HepG2 (cell line): ENCODE results near the gene TLK1. TPM values are rescaled to one million over a fixed set of nuclear protein-coding genes. Genes with fewer than 3 reads are reported as not detected.

Experiments used
- ARID3A ChIP-seq: IDR thresholded peaks from 2 replicates; pipeline ENCODE4 v1.6.1; 2012; ENCODE audit warnings: low read depth, low read length, improper control_type of control experiment
- BORCS8-MEF2B ChIP-seq: sonication (generic); formaldehyde crosslinking; IDR thresholded peaks from 2 replicates; pipeline ENCODE4 v1.8.0; 2022; ENCODE audit warnings: mild to moderate bottlenecking, missing genetic modification reagents
- GABPA ChIP-seq, 2 experiments: IDR thresholded peaks; 2 replicates each; pipeline ENCODE4 v1.6.1; 2011 to 2016; ENCODE audit warnings: low read depth in 2 of 2, low read length in 1 of 2, missing biosample characterization in 1 of 2, missing genetic modification characterization in 1 of 2
- GATA4 ChIP-seq: sonication (generic); IDR thresholded peaks from 2 replicates; pipeline ENCODE4 v1.6.1; 2016; ENCODE audit warnings: antibody characterized with exemption, low read depth, borderline replicate concordance
- HBP1 ChIP-seq: IDR thresholded peaks from 2 replicates; pipeline ENCODE4 v1.6.1; 2016; ENCODE audit warnings: low read depth, control low read depth
- HOXA7 ChIP-seq: sonication (generic); formaldehyde crosslinking; IDR thresholded peaks from 2 replicates; pipeline ENCODE4 v1.8.1; 2022; ENCODE audit warnings: mild to moderate bottlenecking, missing genetic modification reagents, moderate library complexity
- IRF2 ChIP-seq: IDR thresholded peaks from 2 replicates; pipeline ENCODE4 v1.6.1; 2018; ENCODE audit warnings: missing genetic modification reagents, missing compliant biosample characterization
- KDM6A ChIP-seq: IDR thresholded peaks from 2 replicates; pipeline ENCODE4 v1.6.1; 2016; ENCODE audit warnings: low read depth
- MBNL3 ChIP-seq: fragments of 250-450 bp; sonication (Bioruptor Pico); conservative IDR thresholded peaks from 2 replicates; pipeline ENCODE4 v1.8.0; 2022; ENCODE audit warnings: mild to moderate bottlenecking, inconsistent platforms
- MYC ChIP-seq: sonication (generic); formaldehyde crosslinking; IDR thresholded peaks from 2 replicates; pipeline ENCODE4 v1.9.0; 2021; ENCODE audit warnings: missing genetic modification reagents, borderline replicate concordance
- NCOA1 ChIP-seq: sonication (generic); formaldehyde crosslinking; IDR thresholded peaks from 2 replicates; pipeline ENCODE4 v1.9.0; 2021; ENCODE audit warnings: missing genetic modification reagents
- SAP130 ChIP-seq: IDR thresholded peaks from 2 replicates; pipeline ENCODE4 v1.6.1; 2016; ENCODE audit warnings: low read depth
- SP4 ChIP-seq: sonication (generic); formaldehyde crosslinking; IDR thresholded peaks from 2 replicates; pipeline ENCODE4 v1.8.1; 2023; ENCODE audit warnings: mild to moderate bottlenecking, missing genetic modification reagents
- THAP11 ChIP-seq: IDR thresholded peaks from 2 replicates; pipeline ENCODE4 v1.6.1; 2016; ENCODE audit warnings: missing biosample characterization, missing genetic modification reagents
- THAP7 ChIP-seq: sonication (generic); formaldehyde crosslinking; IDR thresholded peaks from 2 replicates; pipeline ENCODE4 v1.8.1; 2023; ENCODE audit warnings: mild to moderate bottlenecking, missing genetic modification reagents
- TMF1 ChIP-seq: sonication (generic); formaldehyde crosslinking; IDR thresholded peaks from 2 replicates; pipeline ENCODE4 v1.8.1; 2022; ENCODE audit warnings: low read depth, missing genetic modification reagents
- ZBTB20 ChIP-seq: sonication (generic); formaldehyde crosslinking; IDR thresholded peaks from 2 replicates; pipeline ENCODE4 v1.8.1; 2023; ENCODE audit warnings: missing genetic modification reagents, low read depth, mild to moderate bottlenecking, borderline replicate concordance
- ZBTB39 ChIP-seq: sonication (generic); formaldehyde crosslinking; IDR thresholded peaks from 2 replicates; pipeline ENCODE4 v1.5.0; 2020; ENCODE audit warnings: missing genetic modification reagents
- ZMYM3 ChIP-seq: sonication (generic); formaldehyde crosslinking; IDR thresholded peaks from 2 replicates; pipeline ENCODE4 v1.5.1; 2020; ENCODE audit warnings: mild to moderate bottlenecking, missing genetic modification reagents
- ZNF10 ChIP-seq: sonication (generic); formaldehyde crosslinking; IDR thresholded peaks from 2 replicates; pipeline ENCODE4 v1.4.0; 2020; ENCODE audit warnings: mild to moderate bottlenecking, low read depth, missing genetic modification reagents, borderline replicate concordance
- ZNF264 ChIP-seq: sonication (generic); formaldehyde crosslinking; IDR thresholded peaks from 2 replicates; pipeline ENCODE4 v1.4.0; 2020; ENCODE audit warnings: missing genetic modification reagents
- ZNF317 ChIP-seq: sonication (generic); formaldehyde crosslinking; IDR thresholded peaks from 2 replicates; pipeline ENCODE4 v1.5.0; 2020; ENCODE audit warnings: mild to moderate bottlenecking, missing genetic modification reagents
- ZNF343 ChIP-seq: sonication (generic); formaldehyde crosslinking; IDR thresholded peaks from 2 replicates; pipeline ENCODE4 v1.4.0; 2020; ENCODE audit warnings: mild to moderate bottlenecking, missing genetic modification reagents
- ZNF431 ChIP-seq: sonication (generic); formaldehyde crosslinking; IDR thresholded peaks from 2 replicates; pipeline ENCODE4 v1.9.0; 2022; ENCODE audit warnings: missing genetic modification reagents, low read depth, mild to moderate bottlenecking, borderline replicate concordance
- ZNF678 ChIP-seq: sonication (generic); formaldehyde crosslinking; IDR thresholded peaks from 2 replicates; pipeline ENCODE4 v1.4.0; 2020; ENCODE audit warnings: mild to moderate bottlenecking, missing genetic modification reagents
- ZNF703 ChIP-seq: sonication (generic); formaldehyde crosslinking; IDR thresholded peaks from 2 replicates; pipeline ENCODE4 v1.5.1; 2020; ENCODE audit warnings: missing genetic modification reagents, mild to moderate bottlenecking, moderate library complexity, borderline replicate concordance
- ZNF740 ChIP-seq: sonication (generic); formaldehyde crosslinking; IDR thresholded peaks from 2 replicates; pipeline ENCODE4 v1.4.0; 2020; ENCODE audit warnings: missing genetic modification reagents
- polyA plus RNA-seq, 8 experiments: library from polyadenylated mRNA; depleted of rRNA in 3 of 8; stranded (reverse) in 7 of 8; unstranded in 1 of 8; fragments of >200 nt; fragmentation: Illumina TruSeq in 4 of 8; extraction: Trizol in 4 of 8; gene quantifications; 2 replicates each; pipeline versions ENCODE4 v1.2.1 to v1.2.3, GENCODE V29; 2011 to 2016; ENCODE audit warnings: low read depth in 4 of 8, missing spikeins in 1 of 8, mixed read lengths in 1 of 8; ENCODE audit not compliant: insufficient read depth in 1 of 8
- total RNA-seq, 5 experiments: library from RNA; depleted of rRNA; stranded (reverse); fragments of >200 nt; fragmentation: Illumina TruSeq; extraction: Trizol; gene quantifications; 2 replicates each; pipeline ENCODE4 v1.2.3, GENCODE V29; 2016; ENCODE audit warnings: low read depth in 1 of 5

Gene TLK1
- total and polyA plus RNA-seq, 2 of the 13 experiments (the other 11 are each of a cell fraction or from before 2014, with no cell fraction given): 16.8 to 28.7 TPM

- no peak for TF ChIP-seq THAP7 (CRISPR knock-in tag)
- TF ChIP-seq ZNF678 (CRISPR knock-in tag): no peak
- TF ChIP-seq HBP1 (CRISPR knock-in tag): no peak
- peak; percentile 92 for TF ChIP-seq ZNF317 (CRISPR knock-in tag)
- no peak for TF ChIP-seq ZNF343
- TF ChIP-seq ARID3A: no peak
- no peak for TF ChIP-seq GABPA (IDR thresholded peaks at IDR 0.05; ENCODE audit: low read depth, low read length)
- TF ChIP-seq GABPA (CRISPR knock-in tag; IDR thresholded peaks at IDR 0.05; ENCODE audit: low read depth): peak; percentile 49
- TF ChIP-seq GATA4: no peak
- no peak for TF ChIP-seq KDM6A (CRISPR knock-in tag)
- TF ChIP-seq HOXA7 (CRISPR knock-in tag): no peak
- 0 out of 2 replicates have a peak, but pooled peaks have one; percentile 22 for TF ChIP-seq THAP11 (CRISPR knock-in tag)
- TF ChIP-seq ZNF431 (CRISPR knock-in tag): no peak
- TF ChIP-seq MYC (CRISPR knock-in tag): no peak; the same call in 1 of the 2 replicates
- TF ChIP-seq ZMYM3 (CRISPR knock-in tag): no peak
- TF ChIP-seq IRF2 (CRISPR knock-in tag): 0 out of 2 replicates have a peak, but pooled peaks have one; percentile 1
- TF ChIP-seq SP4: no peak
- TF ChIP-seq ZNF740 (CRISPR knock-in tag): no peak
- TF ChIP-seq SAP130 (CRISPR knock-in tag): peak; percentile 17; the same call in 1 of the 2 replicates
- TF ChIP-seq ZNF264: peak; percentile 40; the same call in 1 of the 2 replicates
- TF ChIP-seq ZBTB20 (CRISPR knock-in tag): no peak
- no peak for TF ChIP-seq NCOA1
- no peak for TF ChIP-seq ZBTB39 (CRISPR knock-in tag)
- TF ChIP-seq BORCS8-MEF2B (CRISPR knock-in tag): no peak
- no peak for TF ChIP-seq TMF1 (CRISPR knock-in tag)
- no peak for TF ChIP-seq ZNF703 (CRISPR knock-in tag)
- no peak for TF ChIP-seq MBNL3 (CRISPR knock-in tag)
- no peak for TF ChIP-seq ZNF10 (CRISPR knock-in tag)
These were observed 184.8 kb downstream of the TLK1 start (continued) for GRCh38 chr2:170975943-170976270.
